H1 (cell line): ENCODE measurements around the gene NDUFB5. TPM values are rescaled to one million over a fixed set of nuclear protein-coding genes. Genes with fewer than 3 reads are reported as not detected.

Experiments
- CTCF ChIA-PET: fragments of 300-600 bp; sonication (Branson Sonifier 250); formaldehyde crosslinking; loops from one replicate; lab custom pipeline; 2021; ENCODE audit not compliant: partially characterized antibody; lab: Charles Lee
- POLR2A ChIA-PET: fragments of 300-600 bp; sonication (Branson Sonifier 250); formaldehyde crosslinking; loops from one replicate; lab custom pipeline; 2021; ENCODE audit warnings: inconsistent platforms; ENCODE audit not compliant: partially characterized antibody; lab: Charles Lee
- DNase-seq, 2 experiments: peaks; one replicate each; pipeline versions ENCODE4 v3.0.0 to v3.0.0-alpha.2; 2010 to 2022; ENCODE audit warnings: low spot score in 2 of 2, low read depth in 1 of 2, mixed read lengths in 1 of 2
- FAIRE-seq: peaks from 2 replicates; lab custom pipeline; 2011; peaks lifted over from hg19 to GRCh38; lab: Jason Lieb, UNC
- H2AFZ ChIP-seq: 2 replicates; pipeline ENCODE4 v1.8.1; 2012; ENCODE audit warnings: low read length, inconsistent platforms
- H2AK5ac ChIP-seq: 2 replicates; pipeline ENCODE4 v1.6.1; 2013; ENCODE audit warnings: low read depth, low read length
- H2BK120ac ChIP-seq: replicated peaks from 2 replicates; pipeline ENCODE3; 2013; ENCODE audit warnings: low read depth, low read length, inconsistent platforms
- H2BK12ac ChIP-seq: 2 replicates; pipeline ENCODE4 v1.6.1; 2013; ENCODE audit warnings: low read depth, low read length
- H2BK15ac ChIP-seq: 2 replicates; pipeline ENCODE4 v1.6.1; 2013; ENCODE audit warnings: low read length
- H2BK20ac ChIP-seq: 2 replicates; pipeline ENCODE4 v1.6.1; 2013; ENCODE audit warnings: low read length
- H2BK5ac ChIP-seq: 2 replicates; pipeline ENCODE4 v1.6.1; 2013; ENCODE audit warnings: low read depth, low read length
- H3K14ac ChIP-seq: 2 replicates; pipeline ENCODE4 v1.6.1; 2013; ENCODE audit warnings: inconsistent platforms; ENCODE audit not compliant: insufficient read length
- H3K18ac ChIP-seq: 2 replicates; pipeline ENCODE4 v1.6.1; 2013; ENCODE audit warnings: low read length; ENCODE audit errors: extremely low read depth
- H3K23ac ChIP-seq: 2 replicates; pipeline ENCODE4 v1.6.1; 2013; ENCODE audit warnings: inconsistent platforms; ENCODE audit not compliant: insufficient read length
- H3K23me2 ChIP-seq: 2 replicates; pipeline ENCODE4 v1.6.1; 2013; ENCODE audit warnings: low read depth, low read length
- H3K27ac ChIP-seq: 2 replicates; pipeline ENCODE4 v1.6.1; 2011; ENCODE audit warnings: low read depth, low read length, inconsistent platforms
- H3K27me3 ChIP-seq, 4 experiments: replicated peaks in 1 of 4; 1 replicate in 1 of 4; 2 replicates in 3 of 4; pipeline versions ENCODE4 v1.6.1 to v1.8.1; 2011 to 2013; ENCODE audit warnings: low read length in 3 of 4, mild to moderate bottlenecking in 3 of 4, inconsistent platforms in 2 of 4, mixed read lengths in 2 of 4, moderate library complexity in 1 of 4; ENCODE audit not compliant: control insufficient read depth in 3 of 4, insufficient read depth in 3 of 4; ENCODE audit errors: extremely low read depth in 1 of 4
- H3K36me3 ChIP-seq, 4 experiments: 2 replicates each; pipeline versions ENCODE4 v1.6.1 to v1.8.1; 2011 to 2013; ENCODE audit warnings: mild to moderate bottlenecking in 4 of 4, low read length in 3 of 4, moderate library complexity in 2 of 4, control low read depth in 1 of 4, inconsistent platforms in 1 of 4; ENCODE audit not compliant: insufficient read depth in 4 of 4, control insufficient read depth in 2 of 4
- H3K4ac ChIP-seq: replicated peaks from 2 replicates; pipeline ENCODE3; 2013; ENCODE audit warnings: low read length, low read depth, mixed read lengths, inconsistent platforms; ENCODE audit not compliant: insufficient read length
- H3K4me1 ChIP-seq, 4 experiments: replicated peaks in 1 of 4; 1 replicate in 1 of 4; 2 replicates in 3 of 4; pipeline versions ENCODE4 v1.6.1 to v1.8.1; 2011 to 2013; ENCODE audit warnings: low read length in 3 of 4, inconsistent platforms in 2 of 4, mixed read lengths in 1 of 4; ENCODE audit not compliant: insufficient read depth in 4 of 4, control insufficient read depth in 3 of 4
- H3K4me2 ChIP-seq, 2 experiments: 2 replicates each; pipeline versions ENCODE4 v1.6.1 to v1.8.1; 2011 to 2013; ENCODE audit warnings: low read depth in 2 of 2, low read length in 2 of 2, control low read depth in 1 of 2, inconsistent platforms in 1 of 2, mild to moderate bottlenecking in 1 of 2; ENCODE audit not compliant: insufficient read depth in 1 of 2
- H3K4me3 ChIP-seq, 4 experiments: fragments of 200-600, 300-600 bp in 1 of 4; sonication (generic), shearing (Covaris generic), sonication (Bioruptor Twin) in 1 of 4; 2 replicates each; pipeline versions ENCODE4 v1.5.1 to v1.8.1; 2011 to 2016; ENCODE audit warnings: low read length in 4 of 4, low read depth in 3 of 4, control low read depth in 2 of 4, inconsistent platforms in 2 of 4, mild to moderate bottlenecking in 2 of 4, mixed read lengths in 1 of 4, moderate library complexity in 1 of 4; ENCODE audit not compliant: insufficient read depth in 2 of 4; ENCODE audit errors: extremely low read depth in 1 of 4
- H3K56ac ChIP-seq: replicated peaks from 2 replicates; pipeline ENCODE3; 2013; ENCODE audit warnings: low read depth, mild to moderate bottlenecking, mixed read lengths, low read length, inconsistent platforms; ENCODE audit not compliant: insufficient read length
- H3K79me1 ChIP-seq: 2 replicates; pipeline ENCODE4 v1.6.1; 2013; ENCODE audit warnings: low read depth, low read length, control low read depth
- H3K79me2 ChIP-seq, 2 experiments: 2 replicates each; pipeline versions ENCODE4 v1.6.1 to v1.8.1; 2012 to 2013; ENCODE audit warnings: low read length in 2 of 2, mild to moderate bottlenecking in 2 of 2, inconsistent platforms in 1 of 2; ENCODE audit not compliant: insufficient read depth in 2 of 2, control insufficient read depth in 1 of 2
- H3K9ac ChIP-seq, 4 experiments: replicated peaks in 1 of 4; 1 replicate in 1 of 4; 2 replicates in 3 of 4; pipeline versions ENCODE4 v1.6.1 to v1.8.1; 2011 to 2013; ENCODE audit warnings: low read depth in 3 of 4, low read length in 3 of 4, control low read depth in 2 of 4, mild to moderate bottlenecking in 2 of 4, moderate library complexity in 2 of 4, inconsistent platforms in 1 of 4; ENCODE audit errors: extremely low read depth in 1 of 4
- H3K9me3 ChIP-seq, 2 experiments: 2 replicates each; pipeline versions ENCODE4 v1.6.1 to v1.8.1; 2012 to 2013; ENCODE audit warnings: mild to moderate bottlenecking in 2 of 2, moderate library complexity in 2 of 2, control low read depth in 1 of 2, inconsistent platforms in 1 of 2, low read depth in 1 of 2, low read length in 1 of 2, mixed read lengths in 1 of 2; ENCODE audit not compliant: insufficient read depth in 2 of 2
- H4K20me1 ChIP-seq, 2 experiments: replicated peaks in 1 of 2; 2 replicates each; pipeline versions ENCODE3 to v1.8.1; 2011 to 2013; ENCODE audit warnings: inconsistent platforms in 2 of 2, low read length in 2 of 2, mild to moderate bottlenecking in 1 of 2; ENCODE audit not compliant: insufficient read depth in 2 of 2, control insufficient read depth in 1 of 2
- H4K5ac ChIP-seq: 2 replicates; pipeline ENCODE4 v1.6.1; 2013; ENCODE audit warnings: low read length, low read depth, mixed read lengths, inconsistent platforms; ENCODE audit not compliant: insufficient read length
- H4K8ac ChIP-seq: 2 replicates; pipeline ENCODE4 v1.8.0; 2013; ENCODE audit warnings: mild to moderate bottlenecking, moderate library complexity, low read length, inconsistent platforms; ENCODE audit not compliant: insufficient read depth; ENCODE audit errors: extremely low read depth
- H4K91ac ChIP-seq: replicated peaks from 2 replicates; pipeline ENCODE3; 2013; ENCODE audit warnings: low read length, mixed read lengths, inconsistent platforms; ENCODE audit not compliant: insufficient read length
- BCL11A ChIP-seq, 2 experiments: IDR thresholded peaks; one replicate each; pipeline ENCODE4 v1.6.1; 2011; ENCODE audit warnings: low read depth in 2 of 2, low read length in 2 of 2, mild to moderate bottlenecking in 2 of 2
- CBX8 ChIP-seq: fragments of 300-800, 300-1000 bp; sonication (generic); IDR thresholded peaks from 2 replicates; pipeline ENCODE4 v1.7.1; 2016; ENCODE audit warnings: low read depth, low read length, borderline replicate concordance
- CHD1 ChIP-seq: IDR thresholded peaks from 2 replicates; pipeline ENCODE4 v1.6.1; 2012; ENCODE audit warnings: low read depth, low read length, improper control_type of control experiment
- CREB1 ChIP-seq: IDR thresholded peaks from 2 replicates; pipeline ENCODE4 v1.6.1; 2012; ENCODE audit warnings: inconsistent platforms
- SIRT6 ChIP-seq: IDR thresholded peaks from one replicate; pipeline ENCODE4 v1.7.1; 2012; ENCODE audit warnings: low read length, inconsistent platforms
- SRF ChIP-seq: IDR thresholded peaks from 2 replicates; pipeline ENCODE4 v1.6.1; 2011; ENCODE audit warnings: mild to moderate bottlenecking, low read depth, low read length, moderate library complexity
- TAF1 ChIP-seq: IDR thresholded peaks from 2 replicates; pipeline ENCODE4 v1.6.1; 2011; ENCODE audit warnings: mild to moderate bottlenecking, low read depth, low read length
- USF2 ChIP-seq: IDR thresholded peaks from 2 replicates; pipeline ENCODE4 v1.6.1; 2011; ENCODE audit warnings: low read length, improper control_type of control experiment
- WGBS, 2 experiments: shearing (Covaris generic) in 1 of 2; methylation state at CpG; one replicate each; pipeline versions ENCODE4 v1.1.6 to v1.1.7; 2013 to 2015; ENCODE audit warnings: low lambda C conversion rate in 2 of 2, mixed read lengths in 2 of 2, inconsistent platforms in 1 of 2, low coverage in 1 of 2, missing lambda C conversion rate in 1 of 2; ENCODE audit not compliant: insufficient replicate concordance in 2 of 2, insufficient coverage in 1 of 2, insufficient read length in 1 of 2; ENCODE audit errors: extremely low coverage in 1 of 2, missing lambda C conversion rate in 1 of 2; 5-methylcytosine and 5-hydroxymethylcytosine counted together
- polyA plus RNA-seq, 7 experiments: library from polyadenylated mRNA; depleted of rRNA in 3 of 7; stranded (reverse) in 5 of 7; unstranded in 2 of 7; fragments of >200 nt in 5 of 7; fragments of 200-250 nt in 2 of 7; gene quantifications; 1 replicate in 5 of 7; 2 replicates in 1 of 7; 4 replicates in 1 of 7; pipeline versions ENCODE4 v1.2.1 to v1.2.3, GENCODE V29; 2011 to 2013; ENCODE audit warnings: missing spikeins in 2 of 7, mixed read lengths in 2 of 7
- total RNA-seq: library from RNA; stranded (reverse); fragmentation: NEBNext Ultra II Directional; extraction: Animal tissue kit (Norgen Biotek cat#: 25700); gene quantifications from 2 replicates; pipeline ENCODE4 v1.2.1, GENCODE V29; 2021

NDUFB5 gene
- total and polyA plus RNA-seq, 2 of the 8 experiments (the other 6 are each of a cell fraction or from before 2014, with no cell fraction given) = 46.1 to 85.8 TPM

- H3K23me2 ChIP-seq = no peaks in the 10 kb centered on the region
- peaks cover 7 to 92% (median 51%) of the 10 kb centered on the region in 4 experiments for H3K36me3 ChIP-seq
- POLR2A ChIA-PET = interaction anchor here (1.3 to 2.0 kb wide), 5 partner anchors 12 to 61 kb away, joined by 4 to 7 read pairs (median 6); partner anchors contain the start of genes ACTL6A, MRPL47, NDUFB5 and USP13
- no peak overlapping the region for H3K4me3 ChIP-seq
- CTCF ChIA-PET = interaction anchor here (1.2 to 1.7 kb wide), 2 partner anchors 12 to 14 kb away, joined by 3 to 6 read pairs; partner anchors contain the start of gene NDUFB5
- H3K14ac ChIP-seq = no peak overlapping the region
- no peaks in the 10 kb centered on the region for H3K9me3 ChIP-seq
- H3K4me1 ChIP-seq = no peaks in the 10 kb centered on the region
- H3K4ac ChIP-seq = no peak overlapping the region
- no peak overlapping the region for H4K8ac ChIP-seq
- no peaks in the 10 kb centered on the region for H3K79me1 ChIP-seq
- H2BK120ac ChIP-seq = no peak overlapping the region
- no peak overlapping the region for H4K91ac ChIP-seq
- H2AFZ ChIP-seq = no peak overlapping the region
- no peak for FAIRE-seq
- H2AK5ac ChIP-seq = no peak overlapping the region
- H3K27ac ChIP-seq = no peak overlapping the region
- no peak overlapping the region for H3K9ac ChIP-seq
- H2BK12ac ChIP-seq = no peak overlapping the region
- no peaks in the 10 kb centered on the region; a peak in 1 of 4 replicates for H3K79me2 ChIP-seq
- DNase-seq = no peak
- no peak overlapping the region for H2BK5ac ChIP-seq
- H4K5ac ChIP-seq = no peak overlapping the region
- no peak overlapping the region for H3K56ac ChIP-seq
- H2BK20ac ChIP-seq = no peak overlapping the region
- no peak overlapping the region for H3K18ac ChIP-seq
- TF ChIP-seq CREB1 = no peak
- TF ChIP-seq TAF1 = no peak
- TF ChIP-seq BCL11A (IDR thresholded peaks at IDR 0.05; ENCODE audit: low read depth in 2 of 2, low read length in 2 of 2) = no peak
- no peak for TF ChIP-seq CHD1
- TF ChIP-seq SIRT6 = no peak
- TF ChIP-seq CBX8 = no peak
- TF ChIP-seq SRF = no peak
- TF ChIP-seq USF2 = no peak
- H3K23ac ChIP-seq = no peak overlapping the region
- no peak overlapping the region for H2BK15ac ChIP-seq
- no peaks in the 10 kb centered on the region for H3K27me3 ChIP-seq
- no peak overlapping the region for H3K4me2 ChIP-seq
- WGBS, 2 experiments = 89% methylated on average over 1 of the region's 1 CpG; no CpG with 5 or more reads in 1 of the 2 experiments
- H4K20me1 ChIP-seq = peaks cover 0 to 2% of the 10 kb centered on the region in 2 experiments
These were observed 13.3 kb upstream of the NDUFB5 start for GRCh38 chr3:179591313-179591712.
